Measurements from ENCODE around the gene SPN. TPM values are rescaled to one million over a fixed set of nuclear protein-coding genes. Genes with fewer than 3 reads are reported as not detected.

SPN gene
- total RNA-seq, 1 experiment from 2014 or later = 0.47 TPM

DNA sequence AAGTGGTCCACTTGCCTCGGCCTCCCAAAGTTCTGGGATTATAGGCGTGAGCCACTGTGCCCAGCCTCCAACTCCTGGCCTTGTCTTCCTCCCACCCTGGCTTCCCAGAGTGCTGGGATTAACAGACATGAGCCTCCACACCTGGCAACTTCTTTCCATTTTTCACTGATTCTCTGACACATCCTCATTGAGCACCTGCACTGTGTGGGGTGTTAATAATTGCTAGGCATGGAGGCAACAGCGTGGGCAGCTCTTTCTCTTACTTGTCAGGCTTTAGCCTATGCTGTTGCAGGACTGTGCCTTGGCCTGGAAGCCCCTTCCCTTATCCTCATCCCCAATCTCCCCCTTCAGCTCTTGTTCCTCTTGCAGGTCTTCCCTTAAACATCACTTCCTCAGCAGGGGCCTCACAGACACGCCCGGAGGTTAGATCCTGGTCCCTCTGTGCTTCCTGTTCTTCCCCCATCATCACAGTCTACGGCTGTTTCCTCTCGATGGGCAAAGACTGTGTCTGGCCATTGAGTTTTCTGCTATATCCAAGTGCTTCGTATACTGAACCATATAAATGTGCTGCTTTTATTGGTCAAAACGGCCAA lies 23.8 kb downstream of the SPN start:
- Histone ChIP-seq H3K36me3 (ENCODE audit: control insufficient read depth in 1 of 2, insufficient read depth in 2 of 2, low read length in 2 of 2) (no peaks in the 10 kb centered on the region), H3K4me2 (ENCODE audit: low read length) (no peak overlapping the region), H3K4me3 (replicated peaks in 1 of 2; ENCODE audit: low read depth in 1 of 2, low read length in 2 of 2) (no peak overlapping the region), H3K9me3 (ENCODE audit: control insufficient read depth in 1 of 2, insufficient read depth in 1 of 2, low read depth in 1 of 2, low read length in 2 of 2) (no peaks in the 10 kb centered on the region), H3K9ac (ENCODE audit: low read length) (no peak overlapping the region), H3K79me2 (ENCODE audit: insufficient read depth, low read length) (no peaks in the 10 kb centered on the region), H4K20me1 (ENCODE audit: insufficient read depth) (no peaks in the 10 kb centered on the region), H3K27me3 (ENCODE audit: insufficient read depth, low read length) (no peaks in the 10 kb centered on the region), H3K9me2 (ENCODE audit: insufficient read depth) (no peaks in the 10 kb centered on the region), H2AFZ (ENCODE audit: low read depth, low read length, poor library complexity, severe bottlenecking) (no peak overlapping the region), H3K27ac (ENCODE audit: low read depth, low read length) (no peak overlapping the region), H3K4me1 (ENCODE audit: control insufficient read depth in 1 of 2, insufficient read depth in 2 of 2, low read length in 2 of 2) (peaks cover 0 to 5% of the 10 kb centered on the region in 2 experiments; a peak in 2 of 4 replicates)
- no TSS peak for BruUV-seq (replicated peaks)
- ChIA-PET CTCF (interaction anchor here (0.8 kb wide), 1 partner anchor 162 kb away, joined by 3 read pairs; no protein-coding TSS in a partner anchor), POLR2A (no interaction called here), RAD21 (ENCODE audit: low non-redundant PET in 1 of 2, low total read pairs in 2 of 2, uncharacterized antibody in 2 of 2, unreplicated experiment in 2 of 2) (no interaction called here)
- TF ChIP-seq, protein P1, sequence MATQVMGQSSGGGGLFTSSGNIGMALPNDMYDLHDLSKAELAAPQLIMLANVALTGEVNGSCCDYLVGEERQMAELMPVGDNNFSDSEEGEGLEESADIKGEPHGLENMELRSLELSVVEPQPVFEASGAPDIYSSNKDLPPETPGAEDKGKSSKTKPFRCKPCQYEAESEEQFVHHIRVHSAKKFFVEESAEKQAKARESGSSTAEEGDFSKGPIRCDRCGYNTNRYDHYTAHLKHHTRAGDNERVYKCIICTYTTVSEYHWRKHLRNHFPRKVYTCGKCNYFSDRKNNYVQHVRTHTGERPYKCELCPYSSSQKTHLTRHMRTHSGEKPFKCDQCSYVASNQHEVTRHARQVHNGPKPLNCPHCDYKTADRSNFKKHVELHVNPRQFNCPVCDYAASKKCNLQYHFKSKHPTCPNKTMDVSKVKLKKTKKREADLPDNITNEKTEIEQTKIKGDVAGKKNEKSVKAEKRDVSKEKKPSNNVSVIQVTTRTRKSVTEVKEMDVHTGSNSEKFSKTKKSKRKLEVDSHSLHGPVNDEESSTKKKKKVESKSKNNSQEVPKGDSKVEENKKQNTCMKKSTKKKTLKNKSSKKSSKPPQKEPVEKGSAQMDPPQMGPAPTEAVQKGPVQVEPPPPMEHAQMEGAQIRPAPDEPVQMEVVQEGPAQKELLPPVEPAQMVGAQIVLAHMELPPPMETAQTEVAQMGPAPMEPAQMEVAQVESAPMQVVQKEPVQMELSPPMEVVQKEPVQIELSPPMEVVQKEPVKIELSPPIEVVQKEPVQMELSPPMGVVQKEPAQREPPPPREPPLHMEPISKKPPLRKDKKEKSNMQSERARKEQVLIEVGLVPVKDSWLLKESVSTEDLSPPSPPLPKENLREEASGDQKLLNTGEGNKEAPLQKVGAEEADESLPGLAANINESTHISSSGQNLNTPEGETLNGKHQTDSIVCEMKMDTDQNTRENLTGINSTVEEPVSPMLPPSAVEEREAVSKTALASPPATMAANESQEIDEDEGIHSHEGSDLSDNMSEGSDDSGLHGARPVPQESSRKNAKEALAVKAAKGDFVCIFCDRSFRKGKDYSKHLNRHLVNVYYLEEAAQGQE (IDR thresholded peaks at IDR 0.05; ENCODE audit: low read depth) = no peak
- TF ChIP-seq ZNF274 (IDR thresholded peaks at IDR 0.05; ENCODE audit: low read depth, low read length) (no peak), EZH2phosphoT487 (IDR thresholded peaks at IDR 0.05; ENCODE audit: borderline replicate concordance) (no peak), FOSL1 (IDR thresholded peaks at IDR 0.05; ENCODE audit: low read depth) (no peak), ATF3 (IDR thresholded peaks at IDR 0.05) (no peak), MAX (IDR thresholded peaks at IDR 0.05) (no peak), POLR2A (IDR thresholded peaks at IDR 0.05; ENCODE audit: borderline replicate concordance, extremely low read depth, insufficient read depth, insufficient read length) (no peak), CEBPB (IDR thresholded peaks at IDR 0.05; ENCODE audit: low read depth) (no peak), POLR2AphosphoS5 (IDR thresholded peaks at IDR 0.05; ENCODE audit: low read depth, low read length) (no peak), EGR1 (IDR thresholded peaks at IDR 0.05; ENCODE audit: low read depth) (no peak), SP1 (IDR thresholded peaks at IDR 0.05; ENCODE audit: low read depth) (no peak)
- no peak for ATAC-seq
- DNase-seq (ENCODE audit: low read depth, low spot score) = no peak
- intact Hi-C loops (cut with micrococcal nuclease) = no loop called here
